GM12878 (cell line): ENCODE measurements around the gene RGS16. TPM values are rescaled to one million over a fixed set of nuclear protein-coding genes. Genes with fewer than 3 reads are reported as not detected.

ENCODE experiments used
- ATF7 ChIP-seq: fragments of 450-650 bp; IDR thresholded peaks from 2 replicates; pipeline ENCODE4 v1.6.1; 2016; ENCODE audit warnings: low read depth, mild to moderate bottlenecking
- CREM ChIP-seq: IDR thresholded peaks from 2 replicates; pipeline ENCODE4 v1.6.1; 2014; ENCODE audit warnings: antibody characterized with exemption, low read depth
- EP300 ChIP-seq, 2 experiments: fragments of 150-350 bp in 1 of 2; IDR thresholded peaks; 2 replicates each; pipeline ENCODE4 v1.6.1; 2011 to 2012; ENCODE audit warnings: low read depth in 2 of 2, low read length in 2 of 2, borderline replicate concordance in 1 of 2, improper control_type of control experiment in 1 of 2, inconsistent platforms in 1 of 2; ENCODE audit not compliant: control insufficient read depth in 1 of 2
- HCFC1 ChIP-seq: fragments of 150-350 bp; IDR thresholded peaks from 2 replicates; pipeline ENCODE4 v1.6.1; 2014; ENCODE audit warnings: low read length
- KAT2A ChIP-seq: conservative IDR thresholded peaks from 2 replicates; pipeline ENCODE4 v1.6.1; 2011; ENCODE audit warnings: low read depth, low read length; ENCODE audit not compliant: control insufficient read depth
- MEF2A ChIP-seq: IDR thresholded peaks from 2 replicates; pipeline ENCODE4 v1.6.1; 2011; ENCODE audit warnings: low read depth, mild to moderate bottlenecking, low read length, moderate library complexity; ENCODE audit not compliant: insufficient read depth
- MTA3 ChIP-seq: IDR thresholded peaks from 2 replicates; pipeline ENCODE4 v1.6.1; 2012; ENCODE audit warnings: low read length, inconsistent platforms, borderline replicate concordance
- NFXL1 ChIP-seq: fragments of 450-650 bp; IDR thresholded peaks from 2 replicates; pipeline ENCODE4 v1.6.1; 2017; ENCODE audit warnings: antibody characterized with exemption, mild to moderate bottlenecking, borderline replicate concordance
- NFYB ChIP-seq: IDR thresholded peaks from 2 replicates; pipeline ENCODE4 v1.6.1; 2011; ENCODE audit warnings: low read depth, mild to moderate bottlenecking, low read length, improper control_type of control experiment, moderate library complexity; ENCODE audit not compliant: insufficient read depth
- POLR2A ChIP-seq: IDR thresholded peaks from 2 replicates; pipeline ENCODE4 v1.6.1; 2011; ENCODE audit warnings: low read depth, mild to moderate bottlenecking, low read length
- SMAD1 ChIP-seq: fragments of 450-650 bp; IDR thresholded peaks from 2 replicates; pipeline ENCODE4 v1.6.1; 2018; ENCODE audit warnings: mild to moderate bottlenecking, low read depth; ENCODE audit not compliant: partially characterized antibody
- SMC3 ChIP-seq: IDR thresholded peaks from 2 replicates; pipeline ENCODE4 v1.6.1; 2011; ENCODE audit warnings: low read length, improper control_type of control experiment, borderline replicate concordance
- STAT3 ChIP-seq: IDR thresholded peaks from 2 replicates; pipeline ENCODE4 v1.6.1; 2011; ENCODE audit warnings: low read depth, low read length, improper control_type of control experiment
- TARDBP ChIP-seq: IDR thresholded peaks from 2 replicates; pipeline ENCODE4 v1.6.1; 2016; ENCODE audit warnings: borderline replicate concordance
- ZNF217 ChIP-seq: fragments of 450-650 bp; IDR thresholded peaks from 2 replicates; pipeline ENCODE4 v1.6.1; 2017; ENCODE audit warnings: antibody characterized with exemption, mild to moderate bottlenecking
- ZZZ3 ChIP-seq: IDR thresholded peaks from 2 replicates; pipeline ENCODE4 v1.6.1; 2011; ENCODE audit warnings: low read depth; ENCODE audit not compliant: control insufficient read depth, insufficient read length
- polyA plus RNA-seq, 11 experiments: library from polyadenylated mRNA; depleted of rRNA in 4 of 11; unstranded in 6 of 11; stranded (reverse) in 5 of 11; fragments of >200 nt; fragmentation: Nextera tagmentation in 4 of 11; fragmentation: Illumina TruSeq in 1 of 11; extraction: Ambion mirVana in 4 of 11; extraction: Trizol in 1 of 11; gene quantifications; 1 replicate in 1 of 11; 2 replicates in 10 of 11; pipeline versions ENCODE4 v1.2.1 to v1.2.3, GENCODE V29; 2011 to 2016; ENCODE audit warnings: inconsistent platforms in 2 of 11, missing spikeins in 2 of 11, low read depth in 1 of 11
- total RNA-seq, 4 experiments: library from RNA; depleted of rRNA in 3 of 4; stranded (reverse); fragments of >200 nt in 3 of 4; fragmentation: Illumina TruSeq in 1 of 4; extraction: Trizol in 1 of 4; gene quantifications; 2 replicates each; pipeline versions ENCODE4 v1.2.1 to v1.2.3, GENCODE V29; 2013 to 2021
- TF ChIP-seq, protein P1 (sequence below): fragments of 450-650 bp; IDR thresholded peaks from 2 replicates; pipeline ENCODE4 v1.6.1; 2018; ENCODE audit warnings: borderline replicate concordance, mild to moderate bottlenecking; ENCODE audit not compliant: partially characterized antibody
- TF ChIP-seq, protein P2 (sequence below): fragments of 450-650 bp; formaldehyde crosslinking; IDR thresholded peaks from 2 replicates; pipeline ENCODE4 v1.4.0; 2022; ENCODE audit warnings: mild to moderate bottlenecking, moderate library complexity
- TF ChIP-seq, protein P3 (sequence below): fragments of 450-650 bp; formaldehyde crosslinking; IDR thresholded peaks from 2 replicates; pipeline ENCODE4 v1.4.0; 2020; ENCODE audit warnings: mild to moderate bottlenecking, moderate library complexity

Gene RGS16
- total and polyA plus RNA-seq, 10 of the 15 experiments (the other 5 are each of a cell fraction or from before 2014, with no cell fraction given) = 16.4 to 58.2 (median 44.6) TPM

DNA sequence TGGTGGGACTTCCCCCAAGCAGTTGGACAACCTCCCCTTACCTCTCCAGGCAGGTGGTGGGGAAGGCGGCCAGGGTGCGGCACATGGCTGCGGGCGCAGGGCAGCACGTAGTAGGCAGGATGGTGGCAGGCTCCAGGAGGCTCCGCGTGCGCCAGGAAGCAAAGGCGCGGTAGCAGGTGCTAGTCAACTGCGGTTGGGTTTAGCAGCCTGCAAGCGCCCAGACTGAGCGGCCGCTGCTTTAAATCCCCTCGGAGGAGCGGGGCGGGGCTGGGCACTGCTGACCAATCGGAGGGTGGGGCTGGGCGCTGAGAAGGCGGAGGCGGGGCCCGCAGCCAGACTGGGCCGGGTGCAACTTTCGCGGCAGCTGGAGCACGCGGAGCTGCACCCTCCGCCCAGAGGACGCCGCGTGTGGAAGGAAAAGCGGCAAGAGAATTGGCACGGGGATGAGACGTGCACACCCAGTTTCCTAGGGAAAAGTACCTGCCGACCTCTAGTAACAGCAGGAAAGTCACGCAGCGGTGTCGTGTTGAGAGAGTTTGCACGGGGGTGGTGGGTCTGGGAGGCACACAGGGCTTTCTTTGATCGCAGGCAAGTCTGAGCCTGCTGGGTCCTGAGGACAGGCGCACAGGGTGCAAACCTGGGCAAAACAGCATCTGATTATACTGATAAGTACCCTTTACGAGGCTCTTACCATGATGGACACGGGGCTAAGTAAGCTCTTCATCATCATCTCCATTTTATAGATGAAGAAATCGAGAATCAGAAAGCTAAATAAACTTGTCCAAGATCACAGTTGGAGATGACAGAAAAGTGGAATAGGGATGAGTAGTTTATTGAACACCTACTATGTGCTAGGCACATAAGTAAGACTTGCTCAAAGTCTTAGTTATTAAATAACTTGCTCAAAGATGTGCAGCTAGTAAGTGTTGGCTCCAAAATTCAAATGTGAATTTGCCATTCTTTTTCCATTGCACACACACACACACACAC, at the start of gene RGS16 (continued):
- TF ChIP-seq ATF7 (no peak), ZNF217 (peak; percentile 45; the same call in 1 of the 2 replicates), MEF2A (no peak), SMC3 (no peak), MTA3 (no peak), ZZZ3 (no peak), NFYB (peak; percentile 81; the same call in 1 of the 2 replicates), SMAD1 (peak; percentile 58), NFXL1 (no peak), KAT2A (no peak), CREM (0 out of 2 replicates have a peak, but pooled peaks have one; percentile 44), HCFC1 (no peak; the same call in 1 of the 2 replicates), TARDBP (peak; percentile 50; the same call in 1 of the 2 replicates), STAT3 (no peak), POLR2A (peak; percentile 100), EP300 (IDR thresholded peaks at IDR 0.05; ENCODE audit: borderline replicate concordance in 1 of 2, control insufficient read depth in 1 of 2, low read depth in 2 of 2, low read length in 2 of 2) (0 out of 4 replicates have a peak, but pooled peaks of 1 of the 2 experiments have one; percentile 16)
- TF ChIP-seq, protein P1, sequence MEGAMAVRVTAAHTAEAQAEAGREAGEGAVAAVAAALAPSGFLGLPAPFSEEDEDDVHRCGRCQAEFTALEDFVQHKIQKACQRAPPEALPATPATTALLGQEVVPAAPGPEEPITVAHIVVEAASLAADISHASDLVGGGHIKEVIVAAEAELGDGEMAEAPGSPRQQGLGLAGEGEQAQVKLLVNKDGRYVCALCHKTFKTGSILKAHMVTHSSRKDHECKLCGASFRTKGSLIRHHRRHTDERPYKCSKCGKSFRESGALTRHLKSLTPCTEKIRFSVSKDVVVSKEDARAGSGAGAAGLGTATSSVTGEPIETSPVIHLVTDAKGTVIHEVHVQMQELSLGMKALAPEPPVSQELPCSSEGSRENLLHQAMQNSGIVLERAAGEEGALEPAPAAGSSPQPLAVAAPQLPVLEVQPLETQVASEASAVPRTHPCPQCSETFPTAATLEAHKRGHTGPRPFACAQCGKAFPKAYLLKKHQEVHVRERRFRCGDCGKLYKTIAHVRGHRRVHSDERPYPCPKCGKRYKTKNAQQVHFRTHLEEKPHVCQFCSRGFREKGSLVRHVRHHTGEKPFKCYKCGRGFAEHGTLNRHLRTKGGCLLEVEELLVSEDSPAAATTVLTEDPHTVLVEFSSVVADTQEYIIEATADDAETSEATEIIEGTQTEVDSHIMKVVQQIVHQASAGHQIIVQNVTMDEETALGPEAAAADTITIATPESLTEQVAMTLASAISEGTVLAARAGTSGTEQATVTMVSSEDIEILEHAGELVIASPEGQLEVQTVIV = no peak
- TF ChIP-seq, protein P2, sequence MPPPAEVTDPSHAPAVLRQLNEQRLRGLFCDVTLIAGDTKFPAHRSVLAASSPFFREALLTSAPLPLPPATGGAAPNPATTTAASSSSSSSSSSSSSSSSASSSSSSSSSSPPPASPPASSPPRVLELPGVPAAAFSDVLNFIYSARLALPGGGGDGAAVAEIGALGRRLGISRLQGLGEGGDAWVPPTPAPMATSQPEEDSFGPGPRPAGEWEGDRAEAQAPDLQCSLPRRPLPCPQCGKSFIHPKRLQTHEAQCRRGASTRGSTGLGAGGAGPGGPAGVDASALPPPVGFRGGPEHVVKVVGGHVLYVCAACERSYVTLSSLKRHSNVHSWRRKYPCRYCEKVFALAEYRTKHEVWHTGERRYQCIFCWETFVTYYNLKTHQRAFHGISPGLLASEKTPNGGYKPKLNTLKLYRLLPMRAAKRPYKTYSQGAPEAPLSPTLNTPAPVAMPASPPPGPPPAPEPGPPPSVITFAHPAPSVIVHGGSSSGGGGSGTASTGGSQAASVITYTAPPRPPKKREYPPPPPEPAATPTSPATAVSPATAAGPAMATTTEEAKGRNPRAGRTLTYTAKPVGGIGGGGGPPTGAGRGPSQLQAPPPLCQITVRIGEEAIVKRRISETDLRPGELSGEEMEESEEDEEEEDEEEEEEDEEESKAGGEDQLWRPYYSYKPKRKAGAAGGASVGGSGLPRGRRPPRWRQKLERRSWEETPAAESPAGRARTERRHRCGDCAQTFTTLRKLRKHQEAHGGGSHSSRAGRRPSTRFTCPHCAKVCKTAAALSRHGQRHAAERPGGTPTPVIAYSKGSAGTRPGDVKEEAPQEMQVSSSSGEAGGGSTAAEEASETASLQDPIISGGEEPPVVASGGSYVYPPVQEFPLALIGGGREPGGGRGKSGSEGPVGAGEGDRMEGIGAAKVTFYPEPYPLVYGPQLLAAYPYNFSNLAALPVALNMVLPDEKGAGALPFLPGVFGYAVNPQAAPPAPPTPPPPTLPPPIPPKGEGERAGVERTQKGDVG = no peak
- TF ChIP-seq, protein P3, sequence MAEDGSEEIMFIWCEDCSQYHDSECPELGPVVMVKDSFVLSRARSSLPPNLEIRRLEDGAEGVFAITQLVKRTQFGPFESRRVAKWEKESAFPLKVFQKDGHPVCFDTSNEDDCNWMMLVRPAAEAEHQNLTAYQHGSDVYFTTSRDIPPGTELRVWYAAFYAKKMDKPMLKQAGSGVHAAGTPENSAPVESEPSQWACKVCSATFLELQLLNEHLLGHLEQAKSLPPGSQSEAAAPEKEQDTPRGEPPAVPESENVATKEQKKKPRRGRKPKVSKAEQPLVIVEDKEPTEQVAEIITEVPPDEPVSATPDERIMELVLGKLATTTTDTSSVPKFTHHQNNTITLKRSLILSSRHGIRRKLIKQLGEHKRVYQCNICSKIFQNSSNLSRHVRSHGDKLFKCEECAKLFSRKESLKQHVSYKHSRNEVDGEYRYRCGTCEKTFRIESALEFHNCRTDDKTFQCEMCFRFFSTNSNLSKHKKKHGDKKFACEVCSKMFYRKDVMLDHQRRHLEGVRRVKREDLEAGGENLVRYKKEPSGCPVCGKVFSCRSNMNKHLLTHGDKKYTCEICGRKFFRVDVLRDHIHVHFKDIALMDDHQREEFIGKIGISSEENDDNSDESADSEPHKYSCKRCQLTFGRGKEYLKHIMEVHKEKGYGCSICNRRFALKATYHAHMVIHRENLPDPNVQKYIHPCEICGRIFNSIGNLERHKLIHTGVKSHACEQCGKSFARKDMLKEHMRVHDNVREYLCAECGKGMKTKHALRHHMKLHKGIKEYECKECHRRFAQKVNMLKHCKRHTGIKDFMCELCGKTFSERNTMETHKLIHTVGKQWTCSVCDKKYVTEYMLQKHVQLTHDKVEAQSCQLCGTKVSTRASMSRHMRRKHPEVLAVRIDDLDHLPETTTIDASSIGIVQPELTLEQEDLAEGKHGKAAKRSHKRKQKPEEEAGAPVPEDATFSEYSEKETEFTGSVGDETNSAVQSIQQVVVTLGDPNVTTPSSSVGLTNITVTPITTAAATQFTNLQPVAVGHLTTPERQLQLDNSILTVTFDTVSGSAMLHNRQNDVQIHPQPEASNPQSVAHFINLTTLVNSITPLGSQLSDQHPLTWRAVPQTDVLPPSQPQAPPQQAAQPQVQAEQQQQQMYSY (CRISPR knock-in tag) = no peak
